K562 (cell line): Measurements from ENCODE around the gene CDK9. TPM values are rescaled to one million over a fixed set of nuclear protein-coding genes. Genes with fewer than 3 reads are reported as not detected.
A peak's percentile ranks its signal among the peaks of the same experiment; 100 is the strongest.

ENCODE experiments used
- ARID2 ChIP-seq: fragments of 450-650 bp; IDR thresholded peaks from 2 replicates; pipeline ENCODE4 v1.6.1; 2017; ENCODE audit warnings: antibody characterized with exemption, mild to moderate bottlenecking
- CTBP1 ChIP-seq: fragments of 450-650 bp; IDR thresholded peaks from 2 replicates; pipeline ENCODE4 v1.6.1; 2016; ENCODE audit warnings: borderline replicate concordance
- JUN ChIP-seq, 2 experiments: sonication (generic) in 1 of 2; formaldehyde crosslinking in 1 of 2; IDR thresholded peaks; 2 replicates each; pipeline versions ENCODE4 v1.6.1 to v1.8.0; 2012 to 2022; ENCODE audit warnings: borderline replicate concordance in 2 of 2, mild to moderate bottlenecking in 2 of 2, improper control_type of control experiment in 1 of 2, low read depth in 1 of 2, low read length in 1 of 2, missing genetic modification reagents in 1 of 2
- MCM3 ChIP-seq: fragments of 450-650 bp; IDR thresholded peaks from 2 replicates; pipeline ENCODE4 v1.6.1; 2016
- POLR3A ChIP-seq: IDR thresholded peaks from 2 replicates; pipeline ENCODE4 v1.6.1; 2011; ENCODE audit warnings: borderline replicate concordance, mild to moderate bottlenecking, moderate library complexity; ENCODE audit not compliant: insufficient read length, insufficient read depth; ENCODE audit errors: extremely low read depth
- RCOR1 ChIP-seq, 2 experiments: IDR thresholded peaks; 2 replicates each; pipeline ENCODE4 v1.6.1; 2012; ENCODE audit warnings: low read depth in 2 of 2, low read length in 2 of 2, borderline replicate concordance in 1 of 2, improper control_type of control experiment in 1 of 2
- ZC3H11A ChIP-seq: IDR thresholded peaks from 2 replicates; pipeline ENCODE4 v1.6.1; 2012; ENCODE audit warnings: low read depth, low read length, improper control_type of control experiment
- ZNF584 ChIP-seq: fragments of 200-800 bp; sonication (Bioruptor generic); IDR thresholded peaks from 2 replicates; pipeline ENCODE4 v1.6.1; 2016; ENCODE audit warnings: low read depth, mild to moderate bottlenecking, missing genetic modification characterization, missing compliant biosample characterization
- ZNF586 ChIP-seq: fragments of 450-650 bp; formaldehyde crosslinking; conservative IDR thresholded peaks from 2 replicates; pipeline ENCODE4 v1.4.0; 2020; ENCODE audit warnings: mild to moderate bottlenecking, moderate library complexity
- ZNF780A ChIP-seq: fragments of 250-450 bp; sonication (Bioruptor Pico); IDR thresholded peaks from 2 replicates; pipeline ENCODE4 v1.5.0; 2021; ENCODE audit warnings: mild to moderate bottlenecking
- ZZZ3 ChIP-seq: fragments of 450-650 bp; IDR thresholded peaks from 2 replicates; pipeline ENCODE4 v1.6.1; 2016; ENCODE audit warnings: antibody characterized with exemption, mild to moderate bottlenecking, moderate library complexity
- polyA plus RNA-seq, 8 experiments: library from polyadenylated mRNA; depleted of rRNA in 4 of 8; stranded (reverse) in 5 of 8; unstranded in 3 of 8; fragments of >200 nt; fragmentation: Nextera tagmentation in 2 of 8; fragmentation: Illumina TruSeq in 1 of 8; extraction: Ambion mirVana in 2 of 8; extraction: Trizol in 1 of 8; gene quantifications; 2 replicates each; pipeline versions ENCODE4 v1.2.1 to v1.2.3, GENCODE V29; 2011 to 2014; ENCODE audit warnings: inconsistent platforms in 1 of 8, missing spikeins in 1 of 8
- total RNA-seq, 7 experiments: library from RNA; depleted of rRNA in 6 of 7; stranded (reverse); fragments of >200 nt in 6 of 7; fragmentation: Illumina TruSeq in 2 of 7; extraction: Trizol in 2 of 7; gene quantifications; 2 replicates each; pipeline versions ENCODE4 v1.2.1 to v1.2.3, GENCODE V29; 2011 to 2021; ENCODE audit warnings: low replicate concordance in 1 of 7
- TF ChIP-seq, protein P1 (sequence below), 2 experiments: fragments of 450-650 bp; IDR thresholded peaks; 2 replicates each; pipeline ENCODE4 v1.6.1; 2016
- TF ChIP-seq, protein P2 (sequence below): sonication (generic); formaldehyde crosslinking; IDR thresholded peaks from 2 replicates; pipeline ENCODE4 v1.8.0; 2022; ENCODE audit warnings: missing genetic modification reagents, mild to moderate bottlenecking, moderate library complexity, borderline replicate concordance
- TF ChIP-seq, protein P3 (sequence below): fragments of 450-650 bp; IDR thresholded peaks from one replicate; pipeline ENCODE4 v1.6.1; 2018; ENCODE audit warnings: mild to moderate bottlenecking, moderate library complexity; ENCODE audit not compliant: partially characterized antibody
- TF ChIP-seq, protein P4 (sequence below): sonication (generic); formaldehyde crosslinking; IDR thresholded peaks from 2 replicates; pipeline ENCODE4 v1.8.1; 2022; ENCODE audit warnings: missing genetic modification reagents

CDK9 gene
- total and polyA plus RNA-seq, 9 of the 15 experiments (the other 6 are each of a cell fraction or from before 2014, with no cell fraction given) = 4.2 to 78.6 (median 33.0) TPM

DNA sequence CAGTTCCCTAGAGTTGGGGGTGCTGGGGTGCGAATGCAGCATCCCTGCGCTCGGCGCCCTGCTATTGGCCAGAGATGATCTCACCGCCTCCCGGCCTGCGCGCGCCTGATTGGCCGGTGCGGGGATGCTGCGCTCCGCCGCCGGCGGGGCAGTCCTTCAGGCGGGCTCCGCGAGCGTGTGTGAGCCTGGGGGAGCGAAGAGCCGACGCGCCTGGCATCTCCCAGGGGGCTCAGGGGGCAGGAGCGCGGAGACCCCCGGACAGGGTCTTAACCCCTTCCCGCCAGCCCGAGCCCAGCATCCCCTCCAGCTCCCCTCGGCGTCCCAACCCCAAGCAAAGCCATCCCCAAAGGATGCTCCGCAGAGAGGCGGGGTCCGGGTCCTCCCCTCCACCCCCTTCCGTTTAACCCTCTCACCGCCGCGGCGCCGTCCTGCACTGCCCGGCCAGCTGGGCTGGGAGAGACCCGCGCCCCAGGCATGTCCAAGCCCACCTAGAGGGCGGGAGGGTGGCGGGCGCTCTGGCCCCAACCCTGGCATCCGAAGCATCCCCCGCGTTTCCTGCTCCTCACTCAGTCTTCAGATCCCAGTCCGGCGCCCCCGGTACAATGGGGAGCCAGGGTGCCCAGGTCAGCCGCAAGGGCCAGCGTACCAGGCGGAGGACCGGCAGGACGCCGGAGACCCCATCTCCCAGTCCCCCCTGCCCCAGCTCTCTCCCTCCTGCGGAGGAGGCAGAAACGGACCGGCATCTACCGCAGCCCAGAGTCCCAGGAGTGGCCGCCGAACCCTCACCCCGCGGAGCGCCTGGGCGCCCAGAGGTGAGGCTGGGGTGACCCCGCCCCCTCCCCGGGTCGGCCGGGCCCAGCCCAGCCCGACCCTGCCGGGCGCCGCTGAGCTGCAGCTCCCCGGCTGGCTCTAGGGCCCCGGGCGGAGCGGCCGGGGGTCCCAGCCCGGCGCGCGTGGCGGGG lies 31.5 kb upstream of the CDK9 start (continued):
- TF ChIP-seq RCOR1 (IDR thresholded peaks at IDR 0.05; ENCODE audit: borderline replicate concordance in 1 of 2, low read depth in 2 of 2, low read length in 2 of 2) = peak in 1 of 2 experiments; percentile 87; a peak in 2 of 4 replicates
- no peak for TF ChIP-seq ZZZ3
- TF ChIP-seq ZNF586 (CRISPR knock-in tag) = no peak
- TF ChIP-seq MCM3 = no peak
- no peak for TF ChIP-seq ARID2
- TF ChIP-seq, protein P1, sequence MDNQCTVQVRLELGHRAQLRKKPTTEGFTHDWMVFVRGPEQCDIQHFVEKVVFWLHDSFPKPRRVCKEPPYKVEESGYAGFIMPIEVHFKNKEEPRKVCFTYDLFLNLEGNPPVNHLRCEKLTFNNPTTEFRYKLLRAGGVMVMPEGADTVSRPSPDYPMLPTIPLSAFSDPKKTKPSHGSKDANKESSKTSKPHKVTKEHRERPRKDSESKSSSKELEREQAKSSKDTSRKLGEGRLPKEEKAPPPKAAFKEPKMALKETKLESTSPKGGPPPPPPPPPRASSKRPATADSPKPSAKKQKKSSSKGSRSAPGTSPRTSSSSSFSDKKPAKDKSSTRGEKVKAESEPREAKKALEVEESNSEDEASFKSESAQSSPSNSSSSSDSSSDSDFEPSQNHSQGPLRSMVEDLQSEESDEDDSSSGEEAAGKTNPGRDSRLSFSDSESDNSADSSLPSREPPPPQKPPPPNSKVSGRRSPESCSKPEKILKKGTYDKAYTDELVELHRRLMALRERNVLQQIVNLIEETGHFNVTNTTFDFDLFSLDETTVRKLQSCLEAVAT (IDR thresholded peaks at IDR 0.05) = no peak
- TF ChIP-seq, protein P2, sequence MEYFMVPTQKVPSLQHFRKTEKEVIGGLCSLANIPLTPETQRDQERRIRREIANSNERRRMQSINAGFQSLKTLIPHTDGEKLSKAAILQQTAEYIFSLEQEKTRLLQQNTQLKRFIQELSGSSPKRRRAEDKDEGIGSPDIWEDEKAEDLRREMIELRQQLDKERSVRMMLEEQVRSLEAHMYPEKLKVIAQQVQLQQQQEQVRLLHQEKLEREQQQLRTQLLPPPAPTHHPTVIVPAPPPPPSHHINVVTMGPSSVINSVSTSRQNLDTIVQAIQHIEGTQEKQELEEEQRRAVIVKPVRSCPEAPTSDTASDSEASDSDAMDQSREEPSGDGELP (CRISPR knock-in tag) = 0 out of 2 replicates have a peak, but pooled peaks have one; percentile 28
- TF ChIP-seq, protein P3, sequence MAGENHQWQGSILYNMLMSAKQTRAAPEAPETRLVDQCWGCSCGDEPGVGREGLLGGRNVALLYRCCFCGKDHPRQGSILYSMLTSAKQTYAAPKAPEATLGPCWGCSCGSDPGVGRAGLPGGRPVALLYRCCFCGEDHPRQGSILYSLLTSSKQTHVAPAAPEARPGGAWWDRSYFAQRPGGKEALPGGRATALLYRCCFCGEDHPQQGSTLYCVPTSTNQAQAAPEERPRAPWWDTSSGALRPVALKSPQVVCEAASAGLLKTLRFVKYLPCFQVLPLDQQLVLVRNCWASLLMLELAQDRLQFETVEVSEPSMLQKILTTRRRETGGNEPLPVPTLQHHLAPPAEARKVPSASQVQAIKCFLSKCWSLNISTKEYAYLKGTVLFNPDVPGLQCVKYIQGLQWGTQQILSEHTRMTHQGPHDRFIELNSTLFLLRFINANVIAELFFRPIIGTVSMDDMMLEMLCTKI = no peak
- TF ChIP-seq ZNF584 (CRISPR knock-in tag) = no peak
- no peak for TF ChIP-seq ZNF780A
- TF ChIP-seq, protein P4, sequence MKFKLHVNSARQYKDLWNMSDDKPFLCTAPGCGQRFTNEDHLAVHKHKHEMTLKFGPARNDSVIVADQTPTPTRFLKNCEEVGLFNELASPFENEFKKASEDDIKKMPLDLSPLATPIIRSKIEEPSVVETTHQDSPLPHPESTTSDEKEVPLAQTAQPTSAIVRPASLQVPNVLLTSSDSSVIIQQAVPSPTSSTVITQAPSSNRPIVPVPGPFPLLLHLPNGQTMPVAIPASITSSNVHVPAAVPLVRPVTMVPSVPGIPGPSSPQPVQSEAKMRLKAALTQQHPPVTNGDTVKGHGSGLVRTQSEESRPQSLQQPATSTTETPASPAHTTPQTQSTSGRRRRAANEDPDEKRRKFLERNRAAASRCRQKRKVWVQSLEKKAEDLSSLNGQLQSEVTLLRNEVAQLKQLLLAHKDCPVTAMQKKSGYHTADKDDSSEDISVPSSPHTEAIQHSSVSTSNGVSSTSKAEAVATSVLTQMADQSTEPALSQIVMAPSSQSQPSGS (CRISPR knock-in tag) = peak; percentile 78
- no peak for TF ChIP-seq ZC3H11A
- no peak for TF ChIP-seq POLR3A
- 0 out of 2 replicates have a peak, but pooled peaks have one; percentile 9 for TF ChIP-seq JUN (IDR thresholded peaks at IDR 0.05; ENCODE audit: borderline replicate concordance, low read depth, low read length)
- TF ChIP-seq JUN (CRISPR knock-in tag; IDR thresholded peaks at IDR 0.05; ENCODE audit: borderline replicate concordance) = no peak
- TF ChIP-seq CTBP1 = peak; percentile 34; the same call in 1 of the 2 replicates
